NT2/D1 (cell line): ENCODE data around the gene KCNQ1OT1.

Experiments
- DNase-seq: peaks from one replicate; pipeline ENCODE4 v3.0.0-alpha.2; 2011; ENCODE audit warnings: low read depth, low spot score
- H3K27me3 ChIP-seq: 2 replicates; pipeline ENCODE4 v1.6.0; 2011; ENCODE audit warnings: mild to moderate bottlenecking; ENCODE audit not compliant: insufficient read length, insufficient read depth
- H3K36me3 ChIP-seq: 2 replicates; pipeline ENCODE4 v1.6.1; 2011; ENCODE audit warnings: mild to moderate bottlenecking, low read length, mixed read lengths; ENCODE audit not compliant: insufficient read depth, insufficient read length
- H3K4me1 ChIP-seq: 2 replicates; pipeline ENCODE4 v1.5.1; 2011; ENCODE audit not compliant: insufficient read depth, insufficient read length
- H3K4me3 ChIP-seq: 2 replicates; pipeline ENCODE4 v1.5.1; 2011; ENCODE audit warnings: low read depth; ENCODE audit not compliant: insufficient read length
- H3K9ac ChIP-seq: 2 replicates; pipeline ENCODE4 v1.6.0; 2011; ENCODE audit warnings: low read depth; ENCODE audit not compliant: insufficient read length
- H3K9me3 ChIP-seq: 2 replicates; pipeline ENCODE4 v1.5.1; 2011; ENCODE audit warnings: mild to moderate bottlenecking, low read length; ENCODE audit not compliant: insufficient read depth
- SUZ12 ChIP-seq: IDR thresholded peaks from 2 replicates; pipeline ENCODE4 v1.6.1; 2011; ENCODE audit not compliant: insufficient read length, insufficient read depth; ENCODE audit errors: extremely low read depth
- YY1 ChIP-seq: IDR thresholded peaks from 2 replicates; pipeline ENCODE4 v1.6.1; 2011; ENCODE audit not compliant: insufficient read length, insufficient read depth
- ZNF274 ChIP-seq: IDR thresholded peaks from 2 replicates; pipeline ENCODE4 v1.6.1; 2011; ENCODE audit warnings: mild to moderate bottlenecking, low read depth, low read length

The KCNQ1OT1 gene

DNA sequence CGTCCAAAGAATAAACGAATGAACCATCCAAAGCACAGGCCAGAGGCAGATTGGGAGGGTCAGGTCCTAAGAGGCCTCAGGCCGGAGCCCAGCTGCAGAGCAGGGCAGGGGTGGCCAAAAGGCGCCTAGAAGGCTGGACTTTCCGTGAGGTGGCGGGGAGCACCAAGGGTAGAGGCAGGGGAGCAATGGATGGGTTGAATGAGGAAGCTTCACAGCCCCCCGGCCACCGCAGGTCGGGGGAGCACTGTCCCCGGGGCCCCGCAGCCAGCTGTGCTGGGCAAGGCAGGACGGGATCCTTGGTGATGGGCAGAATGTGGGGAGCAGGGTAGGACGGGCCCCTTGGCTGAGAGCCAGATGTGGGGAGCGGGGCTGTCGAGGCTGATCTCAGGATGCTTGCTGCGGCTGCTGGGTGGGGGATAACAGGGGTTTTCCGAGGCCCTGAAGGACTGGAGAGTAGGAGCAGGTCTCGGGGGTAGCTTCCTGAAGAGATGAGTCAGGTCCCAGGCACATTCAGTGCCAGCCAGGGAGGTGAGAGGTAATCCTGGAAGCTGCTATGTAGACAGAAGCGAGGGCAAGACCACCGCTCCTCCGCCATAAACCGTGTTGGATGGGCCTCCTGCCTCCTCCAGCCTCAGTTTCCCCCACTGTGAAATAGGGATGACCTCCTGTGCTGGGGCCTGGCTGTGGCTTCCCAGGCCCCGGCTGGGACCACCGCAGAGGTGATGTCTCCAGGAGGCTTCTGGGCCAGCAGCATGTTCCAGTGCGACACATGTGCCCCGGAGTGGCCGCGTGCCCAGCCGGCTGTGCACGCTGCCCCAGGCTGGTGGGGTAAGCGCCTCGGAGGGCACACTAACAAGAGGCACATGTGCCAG lies 34.6 kb upstream of the KCNQ1OT1 start:
- Histone ChIP-seq H3K9ac (no peak overlapping the region), H3K4me3 (no peak overlapping the region), H3K36me3 (no peaks in the 10 kb centered on the region), H3K4me1 (peaks cover 34% of the 10 kb centered on the region), H3K9me3 (no peaks in the 10 kb centered on the region), H3K27me3 (peaks cover 34% of the 10 kb centered on the region)
- TF ChIP-seq YY1 = no peak
- TF ChIP-seq SUZ12 = no peak
- no peak for TF ChIP-seq ZNF274
- no peak for DNase-seq

DNA sequence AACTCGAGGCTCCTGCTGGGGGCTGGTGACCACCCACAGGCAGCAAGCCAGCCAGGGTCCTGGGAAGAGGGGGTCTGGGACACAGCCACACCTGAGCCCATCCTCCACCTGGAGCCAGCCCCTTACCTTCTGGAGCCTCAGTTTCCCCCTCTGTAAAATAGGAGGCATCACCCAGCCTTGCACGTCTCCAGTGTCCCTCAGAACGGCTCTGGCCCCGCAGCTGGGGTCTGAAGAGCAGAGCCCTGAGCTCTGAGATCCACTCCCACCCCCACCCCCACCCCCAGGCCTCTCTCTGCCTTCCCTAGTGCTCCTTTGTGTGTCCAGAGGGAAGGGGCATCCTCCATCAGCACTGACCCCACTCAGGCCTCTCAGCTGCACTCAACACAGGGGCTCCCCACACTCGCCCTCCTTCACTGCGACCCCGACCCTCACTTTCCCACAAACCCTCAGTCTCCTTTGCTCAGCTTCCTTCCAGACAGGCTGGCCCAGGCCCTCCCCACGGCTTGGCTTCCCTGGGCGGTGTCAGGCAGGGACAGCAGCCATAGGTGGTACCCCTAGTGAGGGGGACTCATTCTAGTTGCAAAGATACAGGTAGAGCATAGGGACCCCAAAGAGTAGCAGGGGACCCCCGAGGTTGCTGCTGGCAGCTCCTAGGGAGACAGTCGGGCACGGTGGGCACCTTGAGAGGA lies 33.3 kb upstream of the KCNQ1OT1 start:
- no peak overlapping the region for H3K4me3 ChIP-seq
- no peak overlapping the region for H3K9ac ChIP-seq
- H3K4me1 ChIP-seq = peaks cover 32% of the 10 kb centered on the region
- H3K36me3 ChIP-seq = no peaks in the 10 kb centered on the region
- TF ChIP-seq SUZ12 (no peak), YY1 (no peak), ZNF274 (no peak)
- peaks cover 5% of the 10 kb centered on the region; the same call in 1 of the 2 replicates for H3K9me3 ChIP-seq
- peaks cover 41% of the 10 kb centered on the region for H3K27me3 ChIP-seq
- DNase-seq = no peak

DNA sequence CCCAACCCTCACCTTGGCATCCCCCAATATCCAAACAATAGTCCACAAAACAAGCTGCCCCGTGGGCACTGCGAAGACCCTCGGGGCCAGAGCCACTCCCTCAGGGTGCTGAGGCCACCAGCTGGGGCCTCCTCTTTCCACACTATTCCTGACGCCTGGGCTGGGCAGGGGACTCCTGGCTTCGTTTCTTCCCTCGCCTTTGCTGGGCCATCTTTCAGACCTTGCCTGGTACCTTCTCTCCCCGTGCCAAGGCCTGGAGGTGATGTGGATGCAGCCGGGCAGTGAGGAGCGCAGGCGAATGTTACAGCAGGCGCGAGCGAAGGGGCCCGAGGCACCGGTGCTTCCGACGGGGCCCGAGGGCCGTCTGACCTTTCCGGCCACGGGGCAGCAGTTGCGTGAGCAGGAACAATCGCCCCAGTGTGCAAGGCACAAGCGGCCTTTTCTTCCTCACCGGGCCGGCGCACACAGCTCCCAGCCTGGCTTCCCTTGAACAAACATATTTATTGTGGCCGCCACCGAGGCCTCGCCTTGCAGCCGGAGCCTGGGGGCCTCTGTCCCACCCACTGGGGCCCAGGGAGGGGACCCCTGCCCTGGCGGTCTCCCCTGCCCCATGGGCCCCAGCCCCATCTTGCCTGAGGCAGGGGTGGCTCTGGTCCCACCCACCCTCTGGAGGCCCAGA lies 32.6 kb upstream of the KCNQ1OT1 start:
- Histone ChIP-seq H3K27me3 (peaks cover 48% of the 10 kb centered on the region), H3K4me1 (peaks cover 26% of the 10 kb centered on the region), H3K9me3 (peaks cover 12% of the 10 kb centered on the region; the same call in 1 of the 2 replicates), H3K9ac (no peak overlapping the region), H3K36me3 (no peaks in the 10 kb centered on the region), H3K4me3 (no peak overlapping the region)
- DNase-seq = no peak
- TF ChIP-seq YY1 (no peak), SUZ12 (no peak), ZNF274 (no peak)

DNA sequence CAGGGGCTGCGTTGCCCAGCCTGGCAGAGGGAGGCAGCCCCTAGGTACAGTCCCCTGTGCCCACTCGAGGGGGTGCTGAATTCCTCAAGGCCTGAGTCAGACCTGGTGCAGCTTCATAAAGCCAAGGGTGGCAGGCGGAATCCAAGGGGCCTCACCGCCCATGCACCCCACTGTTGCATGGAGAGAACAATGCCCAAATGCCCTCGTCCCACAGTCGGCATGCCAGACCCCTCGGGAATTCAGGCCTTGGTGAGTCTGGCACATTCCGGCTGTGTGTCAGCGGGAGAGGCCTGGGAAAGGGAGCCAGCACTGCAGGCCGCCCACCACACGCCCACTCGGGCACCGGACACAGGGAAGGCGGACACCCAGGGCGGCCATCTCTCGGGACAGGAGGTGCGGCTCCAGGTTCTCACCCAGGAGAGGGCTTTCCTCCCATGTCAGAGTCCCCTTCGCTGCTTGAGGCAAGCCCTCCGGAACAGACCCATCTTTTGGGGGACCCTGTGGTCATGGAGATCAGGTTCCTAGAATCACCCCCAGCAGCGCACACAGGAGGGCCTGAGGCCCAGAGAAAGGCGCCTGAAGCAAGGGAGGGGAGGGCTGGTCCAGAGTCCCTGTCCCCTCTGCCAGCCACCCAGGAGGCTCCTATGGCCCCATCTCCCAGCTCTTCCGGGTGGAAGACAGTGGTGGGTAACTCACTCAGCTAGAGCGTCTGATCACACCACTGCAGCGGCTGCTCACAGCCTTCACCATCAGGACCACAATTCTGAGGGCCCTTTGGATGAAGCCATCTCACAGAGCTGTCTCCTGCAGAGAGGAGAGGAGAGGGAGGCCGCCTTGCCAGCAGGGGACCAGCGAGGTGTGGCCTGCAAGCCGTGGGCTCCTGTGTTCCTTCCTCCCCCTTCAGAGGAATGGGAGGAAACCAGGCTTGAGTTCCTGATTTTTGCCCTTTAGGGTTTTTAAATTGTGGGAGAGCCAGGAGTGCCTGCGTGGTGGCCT lies 31.6 kb upstream of the KCNQ1OT1 start:
- Histone ChIP-seq H3K9ac (no peak overlapping the region), H3K4me3 (no peak overlapping the region), H3K9me3 (peaks cover 22% of the 10 kb centered on the region; the same call in 1 of the 2 replicates), H3K36me3 (no peaks in the 10 kb centered on the region), H3K27me3 (peaks cover 57% of the 10 kb centered on the region), H3K4me1 (peaks cover 26% of the 10 kb centered on the region)
- DNase-seq = no peak
- TF ChIP-seq SUZ12 (no peak), YY1 (no peak), ZNF274 (no peak)

DNA sequence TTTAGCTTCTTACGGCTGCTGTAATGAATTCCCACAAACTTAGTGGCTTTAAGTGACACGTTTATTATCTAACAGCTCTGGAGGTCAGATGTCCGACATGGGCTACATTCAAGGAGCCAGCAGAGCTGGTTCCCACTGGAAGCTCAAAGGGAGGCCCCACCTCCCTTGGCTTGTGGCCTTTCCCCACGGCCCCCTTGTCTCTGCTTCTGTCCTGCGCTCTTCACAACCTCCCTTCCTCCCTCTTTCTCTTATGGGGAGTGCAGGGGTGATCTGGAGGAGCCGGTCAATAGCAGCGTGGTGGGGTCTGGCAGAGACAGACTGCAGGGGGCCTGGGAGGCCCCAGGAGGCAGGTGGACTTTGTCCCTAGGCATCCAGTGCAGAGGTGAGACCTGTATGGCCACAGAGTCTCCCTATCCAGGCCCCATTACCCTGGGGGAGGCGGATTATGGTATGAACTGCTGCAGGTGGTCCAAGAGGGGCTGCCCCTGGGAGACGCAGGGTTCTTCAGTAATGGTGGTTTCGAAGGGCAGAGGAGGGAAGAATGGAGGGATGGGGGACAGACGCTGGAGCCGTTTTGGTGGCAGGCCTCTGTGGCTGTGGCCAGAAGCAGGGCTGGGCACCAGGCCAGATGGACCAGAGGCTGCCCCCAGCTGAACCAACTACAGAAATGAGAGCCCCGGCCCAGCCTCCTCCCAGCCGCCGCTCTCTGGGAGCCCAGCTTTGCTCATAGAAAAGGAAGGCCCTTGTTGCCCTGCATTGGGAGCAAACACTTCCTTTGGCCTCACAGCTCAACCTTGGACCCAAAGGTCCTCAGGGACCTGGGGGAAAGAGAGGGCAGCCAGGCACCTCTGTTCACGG lies 30.7 kb upstream of the KCNQ1OT1 start:
- Histone ChIP-seq H3K36me3 (no peaks in the 10 kb centered on the region), H3K9ac (no peak overlapping the region), H3K27me3 (peaks cover 56% of the 10 kb centered on the region), H3K4me1 (peaks cover 30% of the 10 kb centered on the region), H3K4me3 (no peak overlapping the region), H3K9me3 (peaks cover 26% of the 10 kb centered on the region; the same call in 1 of the 2 replicates)
- TF ChIP-seq ZNF274 = no peak
- TF ChIP-seq SUZ12 = no peak
- TF ChIP-seq YY1 = no peak
- no peak for DNase-seq
